ENCODE measurements around the gene ATXN7L3.

Gene ATXN7L3

DNA sequence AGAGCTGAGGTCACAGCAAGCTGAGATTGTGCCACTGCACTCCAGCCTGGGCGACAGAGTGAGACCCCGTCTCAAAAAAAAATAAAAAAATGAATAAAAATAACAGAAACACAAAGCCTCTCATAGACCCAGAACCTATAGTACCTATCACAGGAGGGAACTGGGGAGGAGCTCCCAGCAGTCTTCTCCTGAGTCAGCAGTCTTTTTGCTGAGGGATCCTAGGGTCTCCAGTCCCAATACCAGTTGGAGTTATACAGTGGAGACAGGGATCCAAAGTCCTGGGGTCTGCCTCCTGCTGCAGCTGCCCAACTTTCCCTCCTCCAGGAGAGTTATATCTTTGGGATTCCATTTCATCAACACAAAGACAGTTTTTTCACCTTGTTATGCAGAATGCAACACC is 16.7 kb downstream of the ATXN7L3 start:
- no peak overlapping the region for H3K4me3 ChIP-seq (ENCODE audit: low read length)
- DNase-seq (ENCODE audit: low read depth): no peak
- TF ChIP-seq, protein P1, sequence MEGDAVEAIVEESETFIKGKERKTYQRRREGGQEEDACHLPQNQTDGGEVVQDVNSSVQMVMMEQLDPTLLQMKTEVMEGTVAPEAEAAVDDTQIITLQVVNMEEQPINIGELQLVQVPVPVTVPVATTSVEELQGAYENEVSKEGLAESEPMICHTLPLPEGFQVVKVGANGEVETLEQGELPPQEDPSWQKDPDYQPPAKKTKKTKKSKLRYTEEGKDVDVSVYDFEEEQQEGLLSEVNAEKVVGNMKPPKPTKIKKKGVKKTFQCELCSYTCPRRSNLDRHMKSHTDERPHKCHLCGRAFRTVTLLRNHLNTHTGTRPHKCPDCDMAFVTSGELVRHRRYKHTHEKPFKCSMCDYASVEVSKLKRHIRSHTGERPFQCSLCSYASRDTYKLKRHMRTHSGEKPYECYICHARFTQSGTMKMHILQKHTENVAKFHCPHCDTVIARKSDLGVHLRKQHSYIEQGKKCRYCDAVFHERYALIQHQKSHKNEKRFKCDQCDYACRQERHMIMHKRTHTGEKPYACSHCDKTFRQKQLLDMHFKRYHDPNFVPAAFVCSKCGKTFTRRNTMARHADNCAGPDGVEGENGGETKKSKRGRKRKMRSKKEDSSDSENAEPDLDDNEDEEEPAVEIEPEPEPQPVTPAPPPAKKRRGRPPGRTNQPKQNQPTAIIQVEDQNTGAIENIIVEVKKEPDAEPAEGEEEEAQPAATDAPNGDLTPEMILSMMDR (IDR thresholded peaks at IDR 0.05; ENCODE audit: insufficient read depth, low read depth, low read length, missing control alignments): no peak

DNA sequence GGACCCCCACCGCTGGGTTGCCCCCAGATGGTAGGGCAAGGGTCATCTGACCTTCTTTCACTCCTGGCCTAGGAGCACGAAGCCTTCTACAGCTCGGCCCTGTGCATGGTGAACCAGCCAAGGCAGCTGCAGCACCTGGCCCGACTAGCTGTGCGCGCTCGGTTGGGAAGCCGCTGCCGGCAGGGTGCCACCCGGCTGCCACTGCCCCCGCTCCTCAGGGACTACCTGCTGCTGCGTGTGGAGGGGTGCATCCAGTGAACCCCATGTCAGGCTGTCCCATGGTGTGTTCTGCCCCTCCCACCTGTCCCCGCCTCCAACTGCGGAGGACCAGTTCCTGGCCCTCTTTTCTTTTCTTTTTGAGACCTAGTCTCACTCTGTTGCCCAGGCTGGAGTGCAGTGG is 21.6 kb downstream of the ATXN7L3 start:
- no peak for DNase-seq (ENCODE audit: low read depth)
- no peak overlapping the region for H3K4me3 ChIP-seq (ENCODE audit: low read length)
- TF ChIP-seq, protein P1 (IDR thresholded peaks at IDR 0.05; ENCODE audit: insufficient read depth, low read depth, low read length, missing control alignments): no peak

DNA sequence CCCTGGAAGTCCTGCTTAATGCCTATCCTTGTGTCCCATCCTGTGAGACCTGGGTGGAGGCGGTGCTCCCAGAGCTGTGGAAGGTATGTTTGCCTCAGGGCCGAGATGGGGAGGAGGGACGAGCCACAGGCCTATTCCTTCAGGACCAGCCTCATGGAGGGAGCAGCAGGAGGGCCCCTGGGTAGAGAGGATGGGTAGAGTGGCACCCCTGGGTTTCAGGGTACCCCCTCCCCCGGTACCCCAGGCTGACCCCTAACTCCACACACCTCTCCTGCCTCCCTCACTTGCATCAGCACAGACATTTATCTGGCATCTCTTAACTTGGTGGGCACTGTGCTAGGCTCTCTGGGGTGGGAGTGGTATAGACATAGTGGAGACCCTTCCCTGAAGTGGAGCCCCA is 22.0 kb downstream of the ATXN7L3 start:
- no peak overlapping the region for H3K4me3 ChIP-seq (ENCODE audit: low read length)
- TF ChIP-seq, protein P1 (IDR thresholded peaks at IDR 0.05; ENCODE audit: insufficient read depth, low read depth, low read length, missing control alignments): no peak
- no peak for DNase-seq (ENCODE audit: low read depth)

DNA sequence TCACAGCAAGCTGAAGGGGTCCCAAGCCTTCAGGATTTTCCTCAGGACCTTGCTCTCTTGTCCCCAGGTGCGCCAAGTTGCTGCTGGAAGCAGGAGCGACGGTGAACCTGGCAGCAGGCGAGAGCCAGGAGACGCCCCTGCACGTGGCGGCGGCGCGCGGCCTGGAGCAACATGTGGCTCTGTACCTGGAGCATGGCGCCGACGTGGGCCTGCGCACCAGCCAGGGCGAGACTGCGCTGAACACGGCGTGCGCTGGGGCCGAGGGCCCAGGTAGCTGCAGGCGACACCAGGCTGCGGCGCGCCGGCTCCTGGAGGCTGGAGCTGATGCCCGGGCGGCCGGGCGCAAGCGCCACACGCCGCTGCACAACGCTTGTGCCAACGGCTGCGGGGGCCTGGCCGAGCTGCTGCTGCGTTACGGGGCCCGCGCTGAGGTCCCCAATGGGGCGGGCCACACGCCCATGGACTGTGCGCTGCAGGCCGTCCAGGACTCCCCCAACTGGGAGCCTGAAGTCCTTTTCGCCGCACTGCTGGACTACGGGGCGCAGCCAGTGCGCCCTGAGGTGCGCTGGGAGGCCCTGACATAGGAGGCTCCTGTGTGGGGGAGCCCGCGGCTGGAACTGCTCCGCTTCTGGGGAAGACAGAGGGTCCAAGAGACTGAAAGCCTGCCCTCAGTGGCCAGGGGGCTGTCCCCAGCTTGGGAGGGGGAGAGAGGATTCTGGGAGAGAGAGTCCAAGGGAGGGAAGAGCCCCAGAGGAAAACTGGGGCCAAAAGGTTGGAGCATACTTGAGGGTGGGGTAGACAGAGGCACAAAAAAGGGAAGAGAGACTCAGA is 22.8 kb downstream of the ATXN7L3 start:
- TF ChIP-seq, protein P1 (IDR thresholded peaks at IDR 0.05; ENCODE audit: insufficient read depth, low read depth, low read length, missing control alignments): no peak
- H3K4me3 ChIP-seq (ENCODE audit: low read length): no peak overlapping the region

DNA sequence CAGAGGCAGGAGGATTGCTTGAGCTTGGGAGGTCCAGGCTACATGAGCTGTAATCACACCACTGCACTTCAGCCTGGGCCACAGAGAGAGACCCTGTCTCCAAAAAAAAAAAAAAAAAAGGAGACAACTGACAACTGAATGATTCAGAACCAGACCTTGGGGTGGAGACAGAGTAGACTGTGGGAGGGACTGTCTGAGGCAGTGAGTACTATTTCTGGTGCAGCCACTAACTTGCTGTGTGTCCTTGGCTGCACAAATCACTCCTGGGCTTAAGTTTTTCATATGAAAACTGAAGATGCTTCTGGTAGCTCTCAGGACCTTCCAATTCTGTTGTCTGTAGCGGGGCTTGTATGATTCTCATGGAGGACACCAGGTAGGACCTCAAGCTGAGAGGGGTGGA is 23.4 kb downstream of the ATXN7L3 start:
- H3K4me3 ChIP-seq (ENCODE audit: low read length): no peak overlapping the region
- DNase-seq (ENCODE audit: low read depth): peak; percentile 24
- TF ChIP-seq, protein P1 (IDR thresholded peaks at IDR 0.05; ENCODE audit: insufficient read depth, low read depth, low read length, missing control alignments): no peak

More for the DNA sequence above, 22.8 kb downstream of the ATXN7L3 start:
- DNase-seq (ENCODE audit: low read depth): no peak

DNA sequence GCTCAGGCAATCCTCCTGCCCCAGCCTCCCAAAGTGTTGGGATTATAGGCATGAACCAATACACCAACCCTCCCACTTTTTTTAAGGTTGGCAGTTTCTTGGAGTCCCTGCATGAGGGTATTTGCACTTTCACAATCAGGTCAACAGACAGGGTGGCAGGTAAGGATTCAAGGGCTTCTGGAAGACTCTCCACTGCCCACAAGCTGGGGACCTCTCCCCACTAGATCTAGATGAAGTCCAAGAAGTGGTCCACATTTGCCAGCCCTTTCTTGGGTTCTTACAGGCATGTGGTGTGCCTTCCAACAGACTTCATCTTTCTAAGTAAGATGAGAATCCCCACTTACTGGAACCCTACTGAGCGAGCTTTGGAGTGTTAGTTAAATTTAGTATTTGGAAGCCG is 25.3 kb downstream of the ATXN7L3 start:
- TF ChIP-seq, protein P1 (IDR thresholded peaks at IDR 0.05; ENCODE audit: insufficient read depth, low read depth, low read length, missing control alignments): no peak
- H3K4me3 ChIP-seq (ENCODE audit: low read length): no peak overlapping the region
- DNase-seq (ENCODE audit: low read depth): no peak

Data from epithelial cell of esophagus (primary cell).